Erythroblast (primary cell): ENCODE data around the gene NTM.

Source experiments
- GATA1 ChIP-seq: IDR thresholded peaks from 2 replicates; pipeline ENCODE4 v1.6.1; 2011; ENCODE audit warnings: low read depth, mild to moderate bottlenecking, control low read depth, low read length, moderate library complexity
- POLR2A ChIP-seq: IDR thresholded peaks from 2 replicates; pipeline ENCODE4 v1.6.1; 2011; ENCODE audit warnings: mild to moderate bottlenecking, low read length

DNA sequence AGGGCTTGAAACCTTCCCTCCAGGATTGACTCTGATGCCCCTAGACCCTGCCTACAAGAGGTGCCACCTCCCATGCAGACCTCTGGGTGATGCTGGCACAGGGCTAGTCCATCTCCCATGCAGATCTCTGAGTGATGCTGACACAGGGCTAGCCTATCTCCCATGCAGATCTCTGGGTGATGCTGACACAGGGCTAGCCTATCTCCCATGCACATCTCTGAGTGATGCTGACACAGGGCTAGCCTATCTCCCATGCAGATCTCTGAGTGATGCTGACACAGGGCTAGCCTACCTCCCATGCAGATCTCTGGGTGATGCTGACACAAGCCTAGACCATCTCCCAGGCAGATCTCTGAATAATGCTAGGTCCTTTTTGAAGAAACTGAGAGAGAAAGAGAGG lies 321.7 kb downstream of the NTM start:
- TF ChIP-seq POLR2A (no peak), GATA1 (no peak)
